Measurements from ENCODE around the gene TRAF4.
A peak's percentile ranks its signal among the peaks of the same experiment; 100 is the strongest.
"Not testable (repeated sequence)": the region's sequence is repeated elsewhere in the genome, so short reads cannot be mapped to it uniquely, and the experiment has no call there.

TRAF4 gene

DNA sequence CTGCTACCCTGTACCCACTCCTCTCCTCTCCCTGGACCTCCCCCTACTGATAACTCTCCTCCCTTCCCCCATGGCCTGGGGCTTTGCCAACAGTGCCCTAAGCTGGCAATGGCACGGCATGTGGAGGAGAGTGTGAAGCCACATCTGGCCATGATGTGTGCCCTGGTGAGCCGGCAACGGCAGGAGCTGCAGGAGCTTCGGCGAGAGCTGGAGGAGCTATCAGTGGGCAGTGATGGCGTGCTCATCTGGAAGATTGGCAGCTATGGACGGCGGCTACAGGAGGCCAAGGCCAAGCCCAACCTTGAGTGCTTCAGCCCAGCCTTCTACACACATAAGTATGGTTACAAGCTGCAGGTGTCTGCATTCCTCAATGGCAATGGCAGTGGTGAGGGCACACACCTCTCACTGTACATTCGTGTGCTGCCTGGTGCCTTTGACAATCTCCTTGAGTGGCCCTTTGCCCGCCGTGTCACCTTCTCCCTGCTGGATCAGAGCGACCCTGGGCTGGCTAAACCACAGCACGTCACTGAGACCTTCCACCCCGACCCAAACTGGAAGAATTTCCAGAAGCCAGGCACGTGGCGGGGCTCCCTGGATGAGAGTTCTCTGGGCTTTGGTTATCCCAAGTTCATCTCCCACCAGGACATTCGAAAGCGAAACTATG lies 5.2 kb downstream of the TRAF4 start:
- no peak for DNase-seq (ENCODE audit: low spot score)

DNA sequence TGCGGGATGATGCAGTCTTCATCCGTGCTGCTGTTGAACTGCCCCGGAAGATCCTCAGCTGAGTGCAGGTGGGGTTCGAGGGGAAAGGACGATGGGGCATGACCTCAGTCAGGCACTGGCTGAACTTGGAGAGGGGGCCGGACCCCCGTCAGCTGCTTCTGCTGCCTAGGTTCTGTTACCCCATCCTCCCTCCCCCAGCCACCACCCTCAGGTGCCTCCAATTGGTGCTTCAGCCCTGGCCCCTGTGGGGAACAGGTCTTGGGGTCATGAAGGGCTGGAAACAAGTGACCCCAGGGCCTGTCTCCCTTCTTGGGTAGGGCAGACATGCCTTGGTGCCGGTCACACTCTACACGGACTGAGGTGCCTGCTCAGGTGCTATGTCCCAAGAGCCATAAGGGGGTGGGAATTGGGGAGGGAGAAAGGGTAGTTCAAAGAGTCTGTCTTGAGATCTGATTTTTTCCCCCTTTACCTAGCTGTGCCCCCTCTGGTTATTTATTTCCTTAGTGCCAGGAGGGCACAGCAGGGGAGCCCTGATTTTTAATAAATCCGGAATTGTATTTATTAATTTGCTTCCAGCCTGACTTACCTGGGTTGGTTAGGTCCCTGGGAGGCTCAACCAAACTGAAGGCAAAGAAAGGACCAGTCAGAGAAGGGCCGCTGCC lies 5.8 kb downstream of the TRAF4 start:
- DNase-seq (ENCODE audit: low spot score) = no peak

DNA sequence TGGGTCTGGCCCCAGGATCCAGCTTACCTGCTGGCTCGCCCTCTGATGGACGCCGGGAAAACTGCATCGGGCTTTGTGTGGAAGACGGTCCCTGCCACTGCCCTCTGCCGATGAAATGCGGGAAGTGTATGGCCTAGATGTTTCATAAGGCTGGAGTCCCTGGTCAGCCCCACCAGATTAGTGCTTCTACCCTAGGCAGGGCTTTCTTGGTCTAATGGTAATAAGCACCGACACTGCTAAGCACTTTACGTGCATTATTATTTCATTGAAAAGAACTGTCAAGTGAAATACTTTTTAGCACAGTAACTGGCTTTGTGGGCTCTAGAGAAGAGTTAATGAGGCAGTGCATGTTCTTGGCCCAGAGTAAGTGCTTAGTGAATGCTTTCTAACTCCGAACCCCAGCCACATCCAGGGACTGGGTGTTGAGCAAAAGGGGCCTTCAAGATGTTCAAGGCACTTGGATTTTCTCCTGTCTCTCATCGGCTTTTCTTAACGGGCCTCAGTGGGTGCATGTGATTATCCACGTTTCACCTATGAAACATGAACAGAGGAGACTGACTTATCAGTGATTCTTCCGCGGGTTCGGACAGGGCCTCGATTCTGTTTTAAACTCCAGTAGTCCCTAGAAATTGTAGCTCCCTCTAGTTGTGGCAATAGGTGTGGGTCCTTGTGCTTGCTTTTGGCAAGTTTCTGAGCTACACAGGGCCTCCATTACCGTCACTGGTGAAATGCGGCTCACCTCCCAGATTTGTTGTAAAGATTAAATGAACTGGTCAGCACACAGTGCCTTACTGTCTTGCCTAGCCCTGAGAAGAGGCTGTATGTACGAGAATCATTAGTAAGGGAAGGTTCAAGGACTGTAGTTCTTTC lies 6.6 kb downstream of the TRAF4 start:
- DNase-seq (ENCODE audit: low spot score) = peak; percentile 90

DNA sequence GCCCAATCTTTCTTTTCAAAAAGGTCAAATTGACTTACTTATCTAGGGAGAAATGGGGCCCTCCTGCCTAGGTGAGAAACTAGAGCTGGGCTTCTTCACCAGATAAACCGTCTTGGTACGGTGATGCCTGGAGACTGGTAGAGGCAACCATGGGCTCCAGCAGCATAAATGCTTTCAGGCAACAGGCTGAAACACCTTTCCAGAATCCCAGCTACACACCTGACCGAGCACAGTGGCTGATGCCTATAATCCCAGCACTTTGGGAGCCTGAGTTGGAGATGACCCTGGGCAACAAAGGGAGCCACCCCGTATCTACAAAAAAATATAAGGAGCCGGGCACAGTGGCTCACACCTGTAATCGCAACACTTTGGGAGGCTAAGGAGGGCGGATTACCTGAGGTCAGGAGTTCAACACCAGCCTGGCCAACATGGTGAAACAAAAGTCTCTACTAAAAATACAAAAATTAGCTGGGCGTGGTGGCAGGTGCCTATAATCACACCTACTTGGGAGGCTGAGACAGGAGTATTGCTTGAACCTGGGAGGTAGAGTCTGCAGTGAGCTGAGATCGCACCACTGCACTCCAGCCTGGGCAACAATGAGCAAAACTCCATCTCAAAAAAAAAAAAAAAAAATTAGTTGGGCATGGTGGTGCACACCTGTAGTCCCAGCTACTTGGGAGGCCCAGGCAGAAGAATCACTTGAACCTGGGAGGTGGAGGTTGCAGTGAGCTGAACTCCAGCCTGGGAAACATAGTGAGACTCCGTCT lies 8.0 kb downstream of the TRAF4 start:
- DNase-seq (ENCODE audit: low spot score) = no peak

DNA sequence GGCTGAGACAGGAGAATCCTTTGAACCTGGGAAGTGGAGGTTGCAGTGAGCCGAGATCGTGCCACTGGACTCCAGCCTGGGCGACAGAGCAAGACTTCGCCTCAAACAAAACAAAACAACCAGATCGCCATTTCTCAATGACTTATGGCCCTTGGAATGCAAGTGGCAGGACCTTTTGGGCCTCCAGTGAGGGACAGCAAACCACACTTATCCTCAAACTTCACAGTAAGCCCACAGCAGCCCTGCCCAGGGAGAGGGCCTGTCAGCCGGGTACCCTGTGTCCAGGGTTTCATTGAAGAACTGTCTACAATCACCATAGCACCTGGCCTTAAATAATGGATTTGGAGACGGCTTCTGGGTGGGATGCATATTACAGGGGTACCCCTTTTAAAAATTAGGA lies 11.7 kb downstream of the TRAF4 start:
- DNase-seq (ENCODE audit: low spot score) = no peak

DNA sequence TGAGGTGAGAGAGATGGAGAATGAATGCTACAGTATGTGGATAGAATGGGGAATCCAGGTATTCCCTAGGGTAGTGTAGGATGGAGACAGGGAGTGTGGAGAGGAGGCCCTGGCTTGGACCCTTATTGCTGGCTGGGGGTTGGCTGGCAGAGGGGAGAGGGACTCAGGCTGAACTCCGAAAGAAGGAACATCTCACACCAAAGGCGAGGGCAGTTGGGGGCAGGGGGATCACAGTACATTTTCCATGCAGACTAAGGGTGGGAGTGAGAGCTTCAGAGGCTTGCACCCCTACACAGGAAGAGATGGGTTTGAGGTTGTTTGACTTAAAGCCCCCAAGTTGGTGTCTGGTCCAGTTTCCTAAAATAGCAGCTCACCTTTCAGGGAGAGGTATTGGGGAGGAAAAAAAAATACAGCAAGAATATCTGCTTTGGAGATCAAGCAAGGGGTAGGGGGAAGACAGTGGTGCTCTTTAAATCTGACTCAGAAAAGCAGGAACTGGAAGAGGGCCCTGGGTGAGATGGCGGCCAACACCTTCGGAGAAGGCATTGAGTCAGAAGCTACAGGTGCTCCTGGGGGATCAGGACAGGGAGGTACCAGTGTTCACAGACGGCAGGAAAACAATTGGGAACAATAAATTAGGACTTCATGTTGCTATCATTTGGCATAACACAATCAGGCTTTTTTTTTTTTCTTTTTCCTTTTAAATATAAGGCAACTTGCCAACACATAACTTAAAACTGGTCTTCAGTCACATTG lies 12.4 kb downstream of the TRAF4 start:
- no peak for DNase-seq (ENCODE audit: low spot score)

DNA sequence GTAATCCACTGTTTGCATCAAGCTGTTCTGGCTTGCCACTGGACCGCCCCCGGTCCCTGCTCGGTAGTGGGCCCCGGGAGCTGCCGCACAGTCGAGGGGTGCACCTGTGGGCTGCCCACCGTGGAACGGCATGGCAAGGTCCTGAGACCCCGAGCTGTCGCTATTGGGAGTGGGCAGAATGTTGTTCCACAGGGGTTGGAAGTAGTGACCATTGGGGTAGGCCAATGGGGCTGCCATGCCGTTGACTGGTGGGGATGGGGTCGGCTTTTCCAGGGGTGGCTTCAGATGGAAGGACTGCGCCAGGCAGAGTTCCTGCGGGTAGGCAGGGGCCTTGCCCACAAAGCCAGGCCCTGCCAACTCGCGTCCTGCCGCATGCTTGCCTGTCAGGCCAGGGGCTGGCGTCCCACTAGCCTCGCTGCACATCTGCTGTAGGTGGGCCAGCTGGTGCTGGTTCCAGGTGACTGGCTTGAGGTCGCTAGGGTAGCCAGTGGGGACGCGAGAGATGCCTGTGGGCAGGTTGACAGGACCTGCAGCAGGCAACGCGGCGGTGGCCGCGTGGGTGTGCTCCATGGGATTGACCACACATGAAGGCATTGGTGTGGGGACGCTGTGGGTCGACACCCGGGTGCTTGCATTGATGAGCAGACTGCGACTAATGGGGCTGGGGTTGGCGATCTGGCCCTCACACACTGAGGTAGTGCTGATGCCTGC lies 14.8 kb downstream of the TRAF4 start:
- DNase-seq (ENCODE audit: low spot score) = no peak

DNA sequence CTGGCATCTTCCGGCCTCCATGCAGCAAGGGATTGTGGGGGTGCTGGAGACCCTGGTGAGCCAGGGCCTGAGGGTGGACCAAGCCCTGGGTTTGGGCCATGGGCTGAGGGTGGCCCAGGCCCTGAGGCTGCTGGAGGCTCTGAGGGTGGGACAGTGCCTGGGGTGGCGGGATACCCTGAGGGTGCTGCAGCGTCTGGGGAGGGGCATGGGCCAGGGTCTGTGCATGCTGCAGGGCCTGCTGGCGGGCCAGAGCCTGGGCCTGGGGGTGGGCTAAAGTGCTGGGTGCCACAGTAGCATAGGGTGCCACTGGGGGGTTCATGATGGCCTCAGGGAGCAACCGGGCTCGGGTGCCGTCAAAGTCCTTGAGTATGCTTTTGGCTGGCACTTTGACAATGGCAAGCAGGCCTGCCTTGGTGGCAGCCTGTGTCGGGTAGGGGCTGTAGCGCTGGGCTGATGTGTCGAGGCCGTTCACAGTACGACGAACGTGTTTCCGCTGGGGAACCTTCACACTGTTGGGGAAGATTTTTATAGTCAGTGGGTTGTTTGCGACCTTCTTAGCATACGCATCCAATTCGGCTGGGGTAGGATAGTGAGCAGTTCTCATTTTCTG lies 15.6 kb downstream of the TRAF4 start:
- DNase-seq (ENCODE audit: low spot score) = no peak

DNA sequence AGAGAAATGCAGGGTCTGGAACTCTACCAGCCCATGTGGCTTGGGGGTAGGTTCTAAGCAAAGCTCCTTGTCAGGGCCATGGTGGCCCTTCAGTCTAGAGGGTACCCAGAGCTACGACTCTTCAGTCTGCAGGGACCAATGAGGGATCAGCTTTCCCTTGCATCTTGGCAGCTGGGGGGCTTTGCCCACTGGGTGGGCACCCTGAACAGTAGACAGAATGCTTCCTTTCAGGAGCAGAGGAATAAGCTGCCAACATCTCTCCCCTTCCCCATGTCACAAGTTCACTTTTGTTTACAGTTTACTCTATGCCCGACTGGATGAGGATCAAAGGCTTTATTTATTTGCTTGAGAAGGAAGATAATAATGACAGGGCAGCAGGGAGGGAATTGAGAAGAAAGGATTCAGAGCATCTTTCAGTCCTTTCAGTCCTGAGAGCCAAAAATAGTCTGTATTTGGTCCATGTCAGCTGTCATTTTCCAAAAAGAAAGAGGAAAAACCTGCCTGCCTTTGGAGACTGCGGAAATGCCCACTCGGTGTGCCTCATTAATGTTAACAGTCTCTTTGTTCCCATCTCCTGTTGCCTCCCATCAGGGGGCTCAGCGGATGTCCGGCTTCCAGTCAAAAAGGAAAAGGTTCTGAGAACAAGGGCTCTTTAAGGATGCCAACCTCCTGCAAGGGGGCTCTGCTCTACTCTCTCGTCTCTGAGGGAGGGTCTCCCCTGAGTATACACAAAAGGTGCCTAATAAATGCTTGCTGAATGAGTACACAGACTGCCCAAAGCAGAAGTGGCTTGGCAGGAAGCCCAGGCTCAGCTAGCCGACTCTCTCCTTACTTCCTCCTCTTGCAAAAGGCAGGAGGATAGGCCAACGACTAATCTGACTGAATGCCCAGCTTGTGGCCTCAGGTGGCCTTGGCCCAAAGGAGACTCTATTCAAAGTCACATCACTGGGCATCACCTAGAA lies 17.1 kb downstream of the TRAF4 start:
- no peak for DNase-seq (ENCODE audit: low spot score)

DNA sequence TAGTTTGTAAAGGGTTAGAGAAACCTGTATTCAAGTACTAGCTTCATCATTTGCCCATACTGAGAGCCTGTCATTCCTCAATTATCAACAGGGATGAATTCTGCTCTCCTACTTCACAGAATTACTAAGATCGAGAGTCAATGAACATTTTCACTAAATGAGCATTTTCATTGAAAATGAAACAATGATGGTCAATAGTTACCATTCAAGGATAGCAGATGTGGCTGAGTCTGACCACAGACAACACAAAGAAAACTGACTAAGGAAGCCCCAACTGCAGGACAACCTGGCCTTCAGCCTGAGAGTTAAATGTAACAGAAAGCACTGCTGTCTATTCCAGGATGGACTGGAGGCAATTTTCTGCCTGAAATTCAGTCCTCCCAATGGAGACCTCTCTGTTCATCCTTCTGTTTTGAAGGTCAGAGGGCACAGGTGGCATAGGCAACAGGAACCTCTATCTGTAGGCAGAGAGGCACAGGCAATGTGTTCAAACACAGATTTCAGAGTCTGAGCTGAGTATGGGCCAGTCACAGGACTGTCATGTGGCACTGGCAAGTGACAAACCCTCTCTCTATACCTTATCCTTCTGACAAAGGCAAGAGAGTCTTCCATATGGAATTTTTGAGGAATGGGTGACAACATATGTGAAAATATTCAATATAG lies 19.5 kb downstream of the TRAF4 start:
- DNase-seq (ENCODE audit: low spot score) = no peak

DNA sequence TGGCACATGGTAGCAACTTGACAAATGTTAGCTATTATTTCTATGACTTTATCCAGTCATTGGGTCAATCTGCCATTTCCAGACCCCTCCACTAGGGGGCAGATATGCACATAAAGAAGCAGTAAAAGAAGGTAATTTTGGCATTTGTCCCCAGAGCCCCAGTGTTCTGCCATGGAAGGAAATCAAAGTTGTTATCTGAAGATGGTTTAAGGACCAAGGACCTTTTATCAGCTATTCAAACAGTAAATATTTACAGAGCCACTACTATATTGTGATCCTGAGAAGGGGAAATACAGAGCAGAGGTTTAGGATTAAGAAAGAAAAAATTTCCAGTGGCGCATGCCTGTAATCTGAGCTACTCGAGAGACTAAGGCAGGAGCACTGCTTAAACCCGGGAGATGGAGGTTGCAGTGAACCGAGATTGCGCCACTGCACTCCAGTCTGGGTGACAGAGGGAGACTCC lies 20.0 kb downstream of the TRAF4 start:
- peak; percentile 81 for DNase-seq (ENCODE audit: low spot score)

DNA sequence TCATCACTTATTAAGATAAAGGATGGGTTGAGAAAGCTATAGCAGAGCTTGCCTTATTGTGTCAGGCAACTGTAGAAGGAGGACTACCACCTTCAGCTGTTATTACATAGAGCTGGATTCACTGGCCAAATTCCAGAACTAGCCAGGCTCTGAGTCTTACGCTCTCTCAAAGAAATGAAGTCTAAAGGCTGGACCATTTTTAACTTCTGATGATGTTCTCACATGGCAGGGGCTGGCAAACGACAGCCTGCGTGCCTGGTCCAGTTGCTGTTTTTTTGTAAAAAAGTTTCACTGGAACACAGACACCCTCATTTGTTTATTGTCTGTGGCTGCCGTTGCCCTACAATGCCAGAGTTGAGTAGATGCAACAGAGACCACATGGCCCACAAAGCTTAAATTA lies 21.2 kb downstream of the TRAF4 start:
- no peak for DNase-seq (ENCODE audit: low spot score)

DNA sequence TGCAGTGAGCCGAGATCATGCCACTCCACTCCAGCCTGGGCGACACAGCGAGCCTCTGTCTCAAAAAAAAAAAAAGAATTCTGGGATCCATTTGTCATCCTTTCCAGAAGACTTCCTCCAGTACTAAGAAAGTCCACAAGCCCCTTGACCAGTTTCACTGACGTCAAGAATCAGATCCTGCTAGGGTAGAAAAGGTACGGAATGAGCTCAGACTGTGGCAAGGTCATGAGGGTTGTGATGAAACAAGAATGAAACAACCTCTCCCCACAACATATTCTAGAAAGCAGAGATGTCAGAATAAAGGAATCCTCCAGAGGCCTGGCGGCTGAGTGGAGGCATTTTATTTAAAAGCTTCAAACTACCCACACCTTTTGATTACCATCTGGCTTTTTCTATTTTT lies 29.9 kb downstream of the TRAF4 start:
- no peak for DNase-seq (ENCODE audit: low spot score)

DNA sequence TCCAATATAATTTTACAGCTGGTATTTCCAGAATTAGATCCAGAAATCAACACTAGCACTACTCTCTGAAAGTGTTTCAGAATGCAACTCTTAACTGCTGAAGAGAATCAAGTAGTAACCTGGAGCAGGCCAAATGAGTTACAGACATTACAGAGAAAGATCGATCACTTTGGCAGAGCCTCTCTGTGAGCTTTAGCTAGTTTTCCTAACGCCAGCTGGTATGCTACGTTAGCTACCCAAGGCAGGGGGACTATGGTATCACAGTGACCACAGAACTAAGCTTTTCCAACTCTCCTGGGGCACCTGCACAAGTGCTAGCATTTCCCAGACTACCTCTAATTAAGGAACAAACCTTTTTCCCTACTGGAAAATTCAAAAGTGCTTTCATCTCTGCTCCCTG lies 30.4 kb downstream of the TRAF4 start:
- no peak for DNase-seq (ENCODE audit: low spot score)

DNA sequence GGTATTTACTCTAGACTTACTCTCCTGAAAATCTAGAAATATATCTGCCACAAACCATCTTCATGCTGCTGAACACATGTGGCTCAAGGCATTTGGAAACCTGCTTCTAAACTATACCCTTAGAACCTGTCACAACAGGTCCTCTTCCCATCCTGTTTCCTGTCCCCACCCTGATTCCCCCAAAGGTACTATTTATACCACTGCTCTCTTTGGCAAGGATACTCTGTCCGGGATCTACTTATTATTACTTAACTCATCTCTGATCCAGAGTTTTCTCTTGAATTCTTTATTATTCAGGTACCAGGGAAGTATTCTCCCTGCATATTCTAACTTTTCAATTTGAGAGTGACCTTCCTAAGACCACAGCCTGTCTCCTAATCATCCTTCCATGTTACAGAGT lies 33.4 kb downstream of the TRAF4 start:
- DNase-seq (ENCODE audit: low spot score) = no peak

DNA sequence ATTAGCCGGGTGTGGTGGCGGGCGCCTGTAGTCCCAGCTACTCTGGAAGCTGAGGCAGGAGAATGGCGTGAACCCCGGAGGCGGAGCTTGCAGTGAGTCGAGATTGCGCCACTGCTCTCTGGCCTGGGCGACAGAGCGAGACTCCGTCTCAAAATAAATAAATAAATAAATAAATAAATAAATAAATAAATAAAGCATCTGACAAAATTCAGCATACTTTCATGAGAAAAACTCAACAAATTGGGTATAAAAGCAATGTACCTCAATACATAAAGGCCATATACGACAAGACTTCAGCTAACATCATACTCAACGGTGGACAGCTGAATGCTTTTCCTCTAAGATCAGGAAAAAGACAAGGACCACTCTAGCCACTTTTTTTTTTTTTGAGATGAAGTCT lies 35.8 kb downstream of the TRAF4 start:
- DNase-seq (ENCODE audit: low spot score) = not testable (repeated sequence)

DNA sequence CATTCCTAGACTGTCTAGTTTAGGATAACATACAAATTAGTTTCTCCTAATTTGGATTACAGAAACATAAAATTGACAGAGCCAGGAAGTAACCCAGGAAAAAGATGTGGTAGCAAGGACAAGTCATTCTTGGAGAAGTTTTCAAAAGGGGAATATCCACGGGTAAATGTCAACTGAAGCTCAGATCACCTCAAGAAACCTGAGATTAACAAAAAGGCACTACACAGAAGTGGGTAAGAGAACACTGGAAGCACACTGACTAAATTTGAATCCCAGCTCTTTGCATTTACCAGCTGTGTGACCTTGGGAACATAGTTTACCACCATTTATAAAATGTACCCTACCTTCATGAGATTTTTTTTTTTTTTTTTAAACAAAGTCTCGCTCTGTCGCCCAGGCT lies 39.4 kb downstream of the TRAF4 start:
- no peak for DNase-seq (ENCODE audit: low spot score)

DNA sequence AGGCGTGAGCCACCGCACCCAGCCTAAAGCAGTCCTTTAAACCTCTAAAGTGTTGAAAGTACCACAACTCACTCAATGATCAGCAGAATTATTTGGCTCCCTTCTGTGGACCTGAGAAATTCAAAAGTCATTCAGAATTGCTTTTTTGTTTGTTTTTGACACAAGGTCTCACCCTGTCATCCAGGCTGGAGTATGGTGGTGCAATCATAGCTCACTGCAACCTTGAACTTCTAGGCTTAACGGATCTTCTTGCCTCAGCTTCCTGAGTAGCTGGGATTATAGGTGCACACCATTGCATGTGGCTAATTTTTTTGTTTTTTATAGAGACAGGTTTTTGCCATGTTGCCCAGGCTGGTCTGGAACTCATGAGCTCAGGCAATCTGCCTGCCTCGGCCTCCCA lies 44.3 kb downstream of the TRAF4 start:
- no peak for DNase-seq (ENCODE audit: low spot score)
